ENCODE data around the gene DRG2. TPM values are rescaled to one million over a fixed set of nuclear protein-coding genes. Genes with fewer than 3 reads are reported as not detected.

The DRG2 gene
- total RNA-seq, 6 donors from 2014 or later: 28.7 to 40.9 (median 33.5) TPM

- TF ChIP-seq CTCF (IDR thresholded peaks at IDR 0.05) (no peak), POLR2AphosphoS5 (IDR thresholded peaks at IDR 0.05) (no peak), EP300 (IDR thresholded peaks at IDR 0.05) (no peak), POLR2A (IDR thresholded peaks at IDR 0.05) (no peak)
- 83 to 85% methylated on average over 1 of the region's 1 CpG for WGBS, 2 donors
These were observed 44.3 kb upstream of the DRG2 start for GRCh38 chr17:18043491-18043890.

DNA sequence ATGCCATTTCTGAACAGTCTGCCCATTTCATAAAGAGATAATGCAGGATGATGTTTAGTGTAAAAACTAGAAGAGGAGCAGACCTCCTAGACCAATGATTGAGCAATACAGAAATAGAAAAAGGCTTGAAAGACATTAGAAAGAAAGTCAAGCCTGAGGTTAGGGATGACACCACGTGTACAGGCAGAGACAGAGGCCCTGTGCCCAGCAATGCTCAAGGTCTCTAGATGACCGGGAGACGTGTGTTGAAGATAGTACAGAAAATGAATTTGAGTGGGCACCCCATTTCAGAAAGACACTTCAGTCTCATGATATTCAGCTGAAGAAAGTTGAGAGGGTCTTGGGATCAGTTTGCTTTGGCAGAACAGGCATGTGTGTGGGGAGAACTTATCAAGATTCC is 43.1 kb upstream of the DRG2 start:
- H3K27ac ChIP-seq: no peak overlapping the region
- H3K27me3 ChIP-seq: no peaks in the 10 kb centered on the region
- 87 to 90% methylated on average over 3 of the region's 3 CpGs for WGBS, 2 donors
- H3K9me3 ChIP-seq: no peaks in the 10 kb centered on the region
- peaks cover 5 to 26% (median 11%) of the 10 kb centered on the region in 4 donors for H3K36me3 ChIP-seq
- H3K4me1 ChIP-seq: peaks cover 13 to 22% (median 13%) of the 10 kb centered on the region in 4 donors
- DNase-seq: no peak
- H3K4me3 ChIP-seq: no peak overlapping the region
- no peak for ATAC-seq (ENCODE audit: low FRiP score in 2 of 2)
- TF ChIP-seq POLR2A (IDR thresholded peaks at IDR 0.05): no peak
- no peak for TF ChIP-seq EP300 (IDR thresholded peaks at IDR 0.05)
- TF ChIP-seq POLR2AphosphoS5 (IDR thresholded peaks at IDR 0.05): no peak
- no peak for TF ChIP-seq CTCF (IDR thresholded peaks at IDR 0.05)

More at GRCh38 chr17:18043491-18043890, 44.3 kb upstream of the DRG2 start:
- Histone ChIP-seq H3K4me1 (peaks cover 14 to 23% (median 15%) of the 10 kb centered on the region in 4 donors), H3K27me3 (no peaks in the 10 kb centered on the region), H3K9me3 (no peaks in the 10 kb centered on the region), H3K27ac (no peak overlapping the region), H3K36me3 (peaks cover 5 to 26% (median 11%) of the 10 kb centered on the region in 4 donors), H3K4me3 (no peak overlapping the region)
- DNase-seq: no peak
- no peak for ATAC-seq (ENCODE audit: low FRiP score in 2 of 2)

DNA sequence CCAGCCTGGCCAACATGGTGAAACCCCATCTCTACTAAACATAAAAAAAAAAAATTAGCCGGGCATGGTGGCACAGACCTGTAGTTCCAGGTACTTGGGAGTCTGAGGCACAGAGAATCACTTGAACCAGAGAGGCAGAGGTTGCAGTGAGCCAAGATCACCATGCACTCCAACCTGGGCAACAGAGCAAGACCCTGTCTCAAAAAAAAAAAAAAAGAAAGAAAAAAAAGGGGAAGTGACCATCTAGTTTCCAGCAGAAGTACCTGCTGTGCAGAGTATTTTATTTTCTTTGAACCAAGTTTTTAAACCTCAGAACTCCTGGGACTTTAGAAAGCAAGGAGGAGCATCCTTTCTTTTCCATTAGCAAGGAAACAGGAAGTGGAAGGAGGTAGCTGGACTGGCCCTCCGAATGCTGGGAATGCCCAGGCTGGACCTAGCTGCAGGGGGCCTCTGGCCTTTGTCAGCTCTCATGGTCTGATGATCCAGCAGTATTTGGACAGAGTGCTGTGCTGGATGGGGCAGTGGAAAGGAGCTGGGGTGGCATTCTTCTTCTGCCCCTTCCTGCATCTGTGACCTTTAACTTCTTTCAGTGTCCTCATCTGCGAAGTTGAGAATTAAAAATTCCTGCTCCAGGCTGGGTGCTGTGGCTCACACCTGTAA is 41.9 kb upstream of the DRG2 start:
- Histone ChIP-seq H3K4me3 (no peak overlapping the region), H3K4me1 (peaks cover 4 to 11% (median 6%) of the 10 kb centered on the region in 4 donors), H3K36me3 (peaks cover 5 to 26% (median 11%) of the 10 kb centered on the region in 4 donors), H3K9me3 (no peaks in the 10 kb centered on the region), H3K27me3 (no peaks in the 10 kb centered on the region), H3K27ac (no peak overlapping the region)
- no peak for TF ChIP-seq POLR2AphosphoS5 (IDR thresholded peaks at IDR 0.05)
- TF ChIP-seq POLR2A (IDR thresholded peaks at IDR 0.05): no peak
- TF ChIP-seq EP300 (IDR thresholded peaks at IDR 0.05): no peak
- TF ChIP-seq CTCF (IDR thresholded peaks at IDR 0.05): no peak
- ATAC-seq (ENCODE audit: low FRiP score in 2 of 2) (no peak), DNase-seq (no peak)
- WGBS, 2 donors: 78 to 85% methylated on average over 3 of the region's 3 CpGs

- Histone ChIP-seq H3K36me3 (peaks cover 16 to 60% (median 44%) of the 10 kb centered on the region in 4 donors), H3K27me3 (no peaks in the 10 kb centered on the region), H3K9me3 (no peaks in the 10 kb centered on the region), H3K4me1 (no peaks in the 10 kb centered on the region), H3K4me3 (no peak overlapping the region), H3K27ac (no peak overlapping the region)
- TF ChIP-seq EP300 (IDR thresholded peaks at IDR 0.05) (no peak), POLR2AphosphoS5 (IDR thresholded peaks at IDR 0.05) (no peak), CTCF (IDR thresholded peaks at IDR 0.05) (no peak), POLR2A (IDR thresholded peaks at IDR 0.05) (no peak)
- ATAC-seq (ENCODE audit: low FRiP score in 2 of 2) (no peak), DNase-seq (no peak)
- 94% methylated on average over 6 of the region's 6 CpGs for WGBS, 2 donors
These were observed 32.2 kb upstream of the DRG2 start for GRCh38 chr17:18055597-18055996.

- DNase-seq (no peak), ATAC-seq (ENCODE audit: low FRiP score in 2 of 2) (no peak)
- H3K4me3 ChIP-seq: no peak overlapping the region
- no peaks in the 10 kb centered on the region for H3K4me1 ChIP-seq
- TF ChIP-seq POLR2AphosphoS5 (IDR thresholded peaks at IDR 0.05) (no peak), CTCF (IDR thresholded peaks at IDR 0.05) (no peak), EP300 (IDR thresholded peaks at IDR 0.05) (no peak), POLR2A (IDR thresholded peaks at IDR 0.05) (no peak)
- no peak overlapping the region for H3K27ac ChIP-seq
- H3K9me3 ChIP-seq: no peaks in the 10 kb centered on the region
- no peaks in the 10 kb centered on the region for H3K27me3 ChIP-seq
- peaks cover 16 to 66% (median 48%) of the 10 kb centered on the region in 4 donors for H3K36me3 ChIP-seq
- 79 to 83% methylated on average over 3 of the region's 3 CpGs for WGBS, 2 donors
These were observed 31.5 kb upstream of the DRG2 start for GRCh38 chr17:18056214-18056613.
